GM21825 (cell line): Measurements from ENCODE around the gene CEACAM16.

Experiments used
- ATAC-seq: cut with Tn5 transposase; IDR thresholded peaks from one replicate; pipeline ENCODE4 v1.9.1; 2021; ENCODE audit warnings: mild to moderate bottlenecking, moderate library complexity; ENCODE audit not compliant: unreplicated experiment

The CEACAM16 gene

GRCh38 chr19:44759083-44759804 lies 60.3 kb downstream of the CEACAM16 start:
- ATAC-seq, result no peak
